ENCODE measurements around the gene PWP2.
"Not testable (repeated sequence)": the region's sequence is repeated elsewhere in the genome, so short reads cannot be mapped to it uniquely, and the experiment has no call there.

Gene PWP2

GRCh38 chr21:44167527-44167926 lies 60.3 kb downstream of the PWP2 start:
- DNase-seq, result not testable (repeated sequence)

- DNase-seq, result not testable (repeated sequence)
Observed at GRCh38 chr21:44170326-44170725, 63.1 kb downstream of the PWP2 start.

- DNase-seq, result not testable (repeated sequence)
Observed at GRCh38 chr21:44170863-44171262, 63.7 kb downstream of the PWP2 start.

GRCh38 chr21:44171962-44172572 lies 64.9 kb downstream of the PWP2 start:
- not testable (repeated sequence) for DNase-seq

- DNase-seq, result not testable (repeated sequence)
Observed at GRCh38 chr21:44172741-44173140, 65.5 kb downstream of the PWP2 start.

GRCh38 chr21:44175189-44175588 lies 68.0 kb downstream of the PWP2 start:
- not testable (repeated sequence) for DNase-seq

GRCh38 chr21:44176127-44176526 lies 68.9 kb downstream of the PWP2 start:
- not testable (repeated sequence) for DNase-seq

Data from hematopoietic multipotent progenitor cell treated with erythropoietin and hydrocortisone succinate and interleukin-3 and kit ligand, for 6 days (in vitro differentiated cells).